Stimulated activated CD8-positive, alpha-beta memory T cell treated with anti-CD3 and anti-CD28 coated beads, Interleukin-15, amount 100 ng/mL, for 1 hour (primary cell): ENCODE data around the gene MCEE.
"Not testable (repeated sequence)": the region's sequence is repeated elsewhere in the genome, so short reads cannot be mapped to it uniquely, and the experiment has no call there.

Source experiments
- DNase-seq: peaks from one replicate; pipeline ENCODE4 v3.0.0-alpha.2; 2020; ENCODE audit warnings: low read depth

The MCEE gene

GRCh38 chr2:71126957-71127356 is 3.1 kb downstream of the MCEE start:
- DNase-seq, result no peak

- no peak for DNase-seq
Observed at GRCh38 chr2:71125506-71126294, 4.3 kb downstream of the MCEE start.

GRCh38 chr2:71122387-71123298 is 7.4 kb downstream of the MCEE start:
- DNase-seq, result no peak

GRCh38 chr2:71121479-71121878 is 8.6 kb downstream of the MCEE start:
- no peak for DNase-seq

GRCh38 chr2:71120195-71120594 is 9.8 kb downstream of the MCEE start:
- no peak for DNase-seq

GRCh38 chr2:71117063-71117462 is 13.0 kb downstream of the MCEE start:
- DNase-seq, result no peak

- no peak for DNase-seq
Observed at GRCh38 chr2:71113843-71114242, 16.2 kb downstream of the MCEE start.

GRCh38 chr2:71108091-71108490 is 21.9 kb downstream of the MCEE start:
- DNase-seq, result no peak

GRCh38 chr2:71106463-71106862 is 23.6 kb downstream of the MCEE start:
- DNase-seq, result not testable (repeated sequence)

- no peak for DNase-seq
Observed at GRCh38 chr2:71103809-71104208, 26.2 kb downstream of the MCEE start.

GRCh38 chr2:71102981-71103681 is 26.9 kb downstream of the MCEE start:
- DNase-seq, result no peak

- DNase-seq, result no peak
Observed at GRCh38 chr2:71101656-71102055, 28.4 kb downstream of the MCEE start.

- peak; percentile 9 for DNase-seq
Observed at GRCh38 chr2:71100195-71100964, 29.6 kb downstream of the MCEE start.

GRCh38 chr2:71092491-71093260 is 37.4 kb downstream of the MCEE start:
- not testable (repeated sequence) for DNase-seq

GRCh38 chr2:71091808-71092207 is 38.2 kb downstream of the MCEE start:
- DNase-seq, result not testable (repeated sequence)

GRCh38 chr2:71089475-71089874 is 40.6 kb downstream of the MCEE start:
- not testable (repeated sequence) for DNase-seq

GRCh38 chr2:71085325-71086003 is 44.6 kb downstream of the MCEE start:
- DNase-seq, result not testable (repeated sequence)

- DNase-seq, result not testable (repeated sequence)
Observed at GRCh38 chr2:71083752-71084312, 46.2 kb downstream of the MCEE start.

GRCh38 chr2:71083297-71083696 is 46.7 kb downstream of the MCEE start:
- DNase-seq, result not testable (repeated sequence)
